NCI-H1930 (cell line): ENCODE data around the gene NEMP2.
"Not testable (repeated sequence)": the region's sequence is repeated elsewhere in the genome, so short reads cannot be mapped to it uniquely, and the experiment has no call there.

Experiments used
- DNase-seq, 2 experiments: peaks; one replicate each; lab custom pipeline; 2025; lab: John Stamatoyannopoulos, UW

The NEMP2 gene

DNA sequence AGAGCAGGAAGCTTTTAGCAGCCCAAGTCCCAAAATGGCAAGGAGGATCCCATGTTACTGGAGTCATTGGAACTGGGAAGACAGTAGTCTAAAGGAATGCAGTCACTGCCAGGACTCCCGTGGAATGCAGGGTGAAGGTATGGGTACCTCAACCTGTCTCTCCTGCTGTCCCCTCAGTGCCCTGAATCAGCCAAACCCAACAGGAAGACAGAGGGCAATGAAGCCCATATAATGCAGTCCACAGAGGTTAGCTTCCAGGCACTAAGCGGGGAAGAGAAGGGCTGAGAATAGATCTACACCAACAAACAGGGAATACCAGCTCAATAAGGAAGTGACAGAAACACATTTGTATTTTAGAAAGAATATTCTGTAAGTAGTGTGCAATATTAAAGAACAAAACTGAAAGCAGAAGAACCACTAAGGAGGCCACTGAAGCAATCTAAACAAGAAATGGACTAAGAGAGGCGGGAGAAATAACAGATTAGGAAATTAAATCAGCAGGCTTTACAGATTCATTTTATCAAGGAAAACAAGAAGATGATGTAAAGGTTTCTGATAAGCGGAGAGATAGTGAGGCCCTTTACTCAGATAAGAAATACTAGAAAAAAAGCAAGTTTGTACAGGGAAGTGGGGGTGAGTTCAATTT lies 8.3 kb downstream of the NEMP2 start:
- DNase-seq: no peak

DNA sequence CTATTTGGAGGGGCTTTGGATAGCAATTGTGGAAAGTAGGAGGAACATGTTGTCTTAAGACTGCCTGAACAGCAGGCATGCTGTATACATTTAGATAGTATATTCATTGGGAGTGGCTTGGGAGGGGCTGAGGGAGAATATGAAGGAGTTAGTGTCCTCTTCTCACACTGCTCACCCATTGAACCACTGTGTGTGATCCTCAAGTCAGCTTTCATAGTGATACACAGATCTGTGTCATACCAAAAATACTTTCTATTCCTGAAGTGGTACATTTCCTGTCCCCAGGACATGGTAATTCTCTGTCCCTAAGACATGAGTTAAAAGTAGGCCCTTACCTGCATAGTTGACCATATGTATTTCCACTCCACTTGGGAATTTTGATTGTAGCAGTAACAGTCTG lies 9.6 kb downstream of the NEMP2 start:
- no peak for DNase-seq

DNA sequence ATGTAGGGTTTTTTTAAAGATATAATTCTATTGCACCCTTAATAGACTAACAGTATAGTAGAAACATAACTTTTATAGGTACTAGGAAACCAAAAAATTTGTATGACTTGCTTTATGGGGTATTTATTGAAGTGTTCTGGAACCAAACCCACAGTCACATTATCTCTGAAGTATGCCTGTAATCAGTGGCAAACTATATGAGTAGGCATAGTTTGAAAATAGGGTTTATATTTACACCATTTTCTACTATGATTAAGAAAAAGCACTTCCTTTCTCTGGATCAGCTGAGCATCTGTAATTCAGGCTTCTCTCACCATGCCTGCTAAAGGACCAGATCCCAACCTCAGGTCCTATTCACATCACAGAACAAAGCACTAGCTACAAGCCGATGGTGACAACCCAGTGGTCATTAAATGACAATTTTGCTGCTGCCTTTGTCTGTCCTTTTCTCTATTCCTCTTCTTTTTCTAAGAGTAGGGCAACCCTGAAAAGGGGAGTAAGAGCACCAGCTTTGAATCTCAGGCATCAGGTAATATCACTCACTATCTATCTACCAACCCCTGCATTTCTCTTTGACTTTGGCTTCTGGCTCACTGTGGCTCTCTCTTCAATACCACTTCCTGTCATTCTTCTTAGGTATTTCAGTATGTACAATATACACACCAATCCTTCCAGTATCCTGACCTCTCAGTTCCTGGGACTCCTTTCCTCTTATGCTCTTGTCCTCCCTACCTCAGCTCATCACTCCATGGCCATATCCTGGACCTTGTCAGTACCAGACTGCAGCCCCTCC lies 14.4 kb downstream of the NEMP2 start:
- no peak for DNase-seq

- no peak for DNase-seq
Observed at GRCh38 chr2:190517468-190517867, 17.1 kb downstream of the NEMP2 start.

DNA sequence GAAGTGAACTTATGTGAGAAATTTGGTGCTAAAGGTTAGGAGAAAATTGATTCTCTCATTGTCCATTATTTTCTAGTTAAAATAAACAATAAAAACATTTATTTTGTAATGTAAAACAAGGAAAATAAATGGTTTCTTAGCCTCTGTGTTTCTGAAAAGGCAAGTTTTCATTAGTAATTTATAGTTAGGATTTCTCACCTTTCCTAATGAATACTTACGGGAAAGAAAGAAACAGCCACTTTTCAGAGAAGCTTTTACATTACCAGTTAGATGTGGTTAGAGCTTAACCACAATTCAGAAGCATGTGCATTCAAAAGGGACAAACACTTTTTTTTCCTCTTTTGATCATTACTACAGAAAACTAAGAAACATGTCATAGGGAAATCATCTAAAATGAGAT lies 18.8 kb downstream of the NEMP2 start:
- DNase-seq: no peak

DNA sequence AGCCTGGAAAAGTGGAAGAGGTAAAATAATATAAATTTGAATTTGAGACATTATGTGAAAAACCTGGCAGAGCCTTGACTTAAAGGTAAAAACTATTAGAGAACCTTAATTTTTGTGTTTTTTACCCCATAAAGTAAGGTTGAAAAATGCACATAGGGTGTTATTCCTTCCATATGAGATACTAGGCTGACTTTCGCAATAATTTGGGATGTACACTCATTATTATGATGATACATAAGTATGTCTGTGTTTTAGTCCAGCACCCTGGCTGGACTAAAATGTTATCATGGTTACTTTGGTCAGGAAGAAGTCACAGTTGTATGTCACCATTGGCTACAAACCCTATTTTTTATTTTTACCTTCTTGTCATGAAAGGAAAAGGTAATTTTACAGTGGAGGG lies 19.8 kb downstream of the NEMP2 start:
- DNase-seq: no peak

DNA sequence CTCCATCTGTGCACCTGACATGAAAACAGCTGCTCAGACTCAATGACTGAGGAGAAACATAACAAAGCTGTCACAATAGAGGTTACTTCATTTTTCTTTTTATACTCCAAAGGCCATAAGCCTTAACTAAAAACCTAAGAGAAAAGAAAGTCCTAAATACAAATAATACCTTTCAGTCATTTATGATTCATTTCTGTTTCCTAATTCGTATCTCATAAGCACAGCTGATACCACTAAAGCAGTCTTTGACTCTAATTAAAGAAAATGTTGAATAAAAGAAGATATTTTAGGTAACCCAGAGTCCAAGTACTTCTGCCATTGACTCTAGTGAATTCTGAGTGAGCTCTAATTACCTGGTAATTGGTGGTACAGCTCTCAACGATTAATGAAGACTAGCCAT lies 20.6 kb downstream of the NEMP2 start:
- no peak for DNase-seq

GRCh38 chr2:190512539-190513095 lies 21.9 kb downstream of the NEMP2 start:
- DNase-seq: no peak

GRCh38 chr2:190511104-190511503 lies 23.4 kb downstream of the NEMP2 start:
- DNase-seq: no peak

DNA sequence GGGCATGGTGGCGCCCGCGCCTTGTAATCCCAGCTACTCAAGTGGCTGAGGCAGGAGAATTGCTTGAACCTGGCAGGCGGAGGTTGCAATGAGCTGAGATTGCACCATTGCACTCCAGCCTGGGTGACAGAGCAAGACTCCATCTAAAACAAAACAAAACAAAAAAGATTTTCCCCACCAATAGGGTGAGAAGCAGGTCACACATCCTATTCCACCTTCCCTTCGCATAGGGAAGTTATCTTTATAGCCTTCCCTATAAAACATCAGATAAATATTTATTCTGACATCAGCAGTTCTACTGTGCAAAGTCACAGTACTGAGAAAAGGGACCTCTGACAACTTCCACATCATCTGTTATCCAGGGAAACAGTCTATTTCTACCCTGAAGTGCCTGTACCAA lies 24.6 kb downstream of the NEMP2 start:
- not testable (repeated sequence) for DNase-seq

DNA sequence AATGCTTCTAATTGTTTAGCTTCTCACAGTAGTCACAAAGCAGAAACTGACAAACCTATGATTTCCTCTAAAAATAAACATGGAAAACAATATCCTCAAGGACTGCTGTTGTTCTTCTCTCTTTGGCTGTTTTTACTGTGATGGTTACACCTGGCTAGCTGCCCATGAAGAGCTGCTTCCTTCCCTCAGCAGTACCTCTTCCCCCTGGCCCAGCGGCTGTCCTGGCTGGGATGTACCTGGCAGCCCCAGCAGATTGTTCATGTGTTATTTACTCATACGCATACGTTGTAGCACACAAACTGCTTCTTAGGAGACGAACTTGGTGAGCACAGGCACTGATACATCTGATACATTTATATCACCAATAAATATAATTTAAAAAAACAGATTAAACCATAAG lies 27.4 kb downstream of the NEMP2 start:
- peak in 1 of 2 experiments; percentile 29 for DNase-seq

GRCh38 chr2:190506666-190507065 lies 27.9 kb downstream of the NEMP2 start:
- peak; percentile 50 to 54 for DNase-seq

DNA sequence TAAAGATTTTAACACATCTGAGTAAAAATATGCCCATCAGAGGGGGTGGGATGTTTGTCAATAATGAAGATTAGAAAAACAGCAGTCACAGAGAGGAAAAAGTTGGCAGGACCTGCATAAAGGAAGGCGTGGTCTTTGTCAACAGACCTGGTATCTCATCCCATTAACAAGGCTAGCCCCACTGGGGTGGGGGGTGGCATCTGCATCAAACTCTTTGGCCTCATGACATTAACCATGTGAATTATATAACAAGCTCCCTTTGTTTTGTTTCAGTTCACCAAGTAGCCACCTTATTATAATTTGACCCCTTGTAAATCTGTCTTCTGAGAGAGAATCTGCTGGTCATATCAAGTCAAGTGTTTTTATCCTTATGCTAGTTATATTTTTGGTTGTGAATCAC lies 28.8 kb downstream of the NEMP2 start:
- no peak for DNase-seq

- no peak for DNase-seq
Observed at GRCh38 chr2:190504912-190505311, 29.6 kb downstream of the NEMP2 start.

GRCh38 chr2:190503088-190503487 lies 31.4 kb downstream of the NEMP2 start:
- DNase-seq: no peak

- DNase-seq: no peak
Observed at GRCh38 chr2:190501702-190502407, 32.7 kb downstream of the NEMP2 start.

DNA sequence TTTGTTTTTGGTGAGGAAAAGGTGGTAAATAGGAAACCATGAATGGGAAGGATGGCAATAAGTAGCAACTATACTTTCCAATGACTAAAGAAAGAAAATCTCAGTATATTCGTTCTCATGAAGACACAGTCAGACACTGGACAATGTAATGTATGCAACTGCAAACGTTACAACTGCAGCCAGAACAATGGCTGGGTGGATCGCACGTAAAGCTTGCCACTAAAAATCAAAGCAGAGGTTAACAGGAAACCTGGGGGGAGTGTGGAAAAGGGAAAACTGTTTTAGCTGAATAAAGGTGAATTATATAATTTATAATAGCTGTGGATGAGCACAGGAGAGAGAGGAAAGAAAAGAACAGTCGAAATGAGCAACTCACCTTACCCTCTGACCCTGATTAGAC lies 33.3 kb downstream of the NEMP2 start:
- no peak for DNase-seq

DNA sequence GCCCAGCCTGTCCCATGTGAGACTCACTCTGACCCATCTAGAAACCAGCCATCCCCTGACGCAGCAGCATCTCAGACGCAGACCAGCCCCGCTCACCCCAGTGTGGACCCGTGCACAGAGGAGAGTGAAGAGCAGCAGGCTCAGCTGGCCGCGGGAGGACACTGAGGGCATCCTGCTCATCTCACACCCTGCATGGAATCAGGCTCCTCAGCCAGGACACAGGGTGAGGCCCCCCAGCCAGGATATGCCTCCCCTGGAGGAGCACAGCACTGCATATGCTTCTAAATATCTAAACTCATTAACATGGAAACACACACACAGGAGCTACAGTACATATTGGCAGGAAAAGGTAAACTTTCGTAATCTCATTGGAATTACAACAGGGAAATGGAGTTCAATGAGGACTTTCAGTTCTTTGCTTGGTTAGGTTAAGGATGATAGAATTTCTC lies 34.4 kb downstream of the NEMP2 start:
- DNase-seq: no peak

DNA sequence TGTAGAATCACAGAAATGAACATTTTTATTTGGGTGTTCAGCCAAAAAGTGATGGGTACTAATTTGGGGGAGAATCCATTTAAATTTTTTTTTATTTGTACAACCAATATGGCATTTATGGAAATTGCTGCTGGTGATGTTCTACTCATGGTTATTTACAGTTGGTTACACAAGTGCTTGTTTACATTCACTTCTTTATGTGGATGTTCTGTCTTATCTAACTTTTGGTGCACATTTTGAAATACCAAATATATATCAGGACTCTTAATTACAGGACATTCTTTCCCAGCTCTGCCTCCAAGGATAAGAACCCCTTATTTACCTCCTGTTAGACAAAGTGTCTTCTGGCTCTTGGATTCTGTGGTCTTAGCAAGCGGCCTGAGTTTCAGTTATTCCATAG lies 35.2 kb downstream of the NEMP2 start:
- DNase-seq: no peak

DNA sequence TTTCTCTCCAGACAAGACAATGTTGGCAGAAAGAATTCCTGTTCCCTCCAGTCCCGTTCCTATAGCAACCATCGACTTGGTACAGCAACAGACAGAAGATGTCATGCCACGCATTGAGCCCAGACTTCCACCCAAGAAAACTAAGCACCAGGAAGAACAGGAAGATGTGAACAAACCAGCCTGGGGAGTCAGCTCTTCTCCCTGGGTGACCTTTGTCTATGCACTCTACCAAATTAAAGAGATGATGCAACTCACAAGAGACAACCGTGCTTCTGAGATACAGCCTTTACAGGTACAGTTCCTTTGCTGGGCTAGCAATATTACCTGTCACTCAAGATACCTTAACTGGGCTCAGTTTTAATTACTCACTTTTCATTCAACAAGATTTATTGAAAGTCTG lies 37.1 kb downstream of the NEMP2 start:
- peak in 1 of 2 experiments; percentile 17 for DNase-seq

DNA sequence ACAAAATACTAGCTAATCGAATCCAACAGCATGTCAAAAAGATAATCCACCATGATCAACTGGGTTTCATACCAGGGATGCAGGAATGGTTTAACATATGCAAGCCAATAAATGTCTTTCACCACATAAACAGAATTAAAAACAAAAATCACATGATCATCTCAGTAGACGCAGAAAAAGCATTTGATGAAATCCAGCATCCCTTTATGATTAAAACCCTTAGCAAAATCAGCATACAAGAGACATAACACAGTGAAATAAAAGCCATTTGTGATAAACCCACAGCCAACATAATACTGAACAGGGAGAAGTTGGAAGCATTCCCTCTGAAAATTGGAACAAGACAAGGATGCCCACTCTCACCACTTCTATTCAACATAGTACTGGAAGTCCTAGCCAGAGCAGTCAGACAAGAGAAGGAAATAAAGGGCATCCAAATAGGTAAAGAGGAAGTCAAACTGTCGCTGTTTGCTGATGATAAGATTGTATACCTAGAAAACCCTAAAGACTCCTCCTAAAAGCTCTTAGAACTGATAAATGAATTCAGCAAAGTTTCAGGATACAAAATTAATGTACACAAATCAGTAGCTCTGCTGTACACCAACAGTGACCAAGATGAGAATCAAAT lies 39.8 kb downstream of the NEMP2 start:
- not testable (repeated sequence) for DNase-seq

GRCh38 chr2:190493095-190493494 lies 41.4 kb downstream of the NEMP2 start:
- DNase-seq: no peak
